SH-SY5Y (cell line): ENCODE results near the gene GTSE1.

Source experiments
- GATA2 ChIP-seq: IDR thresholded peaks from 2 replicates; pipeline ENCODE4 v1.6.1; 2011; ENCODE audit warnings: mild to moderate bottlenecking, low read depth, low read length
- GATA3 ChIP-seq: IDR thresholded peaks from 2 replicates; pipeline ENCODE4 v1.6.1; 2011; ENCODE audit warnings: low read depth, mild to moderate bottlenecking, low read length, moderate library complexity

DNA sequence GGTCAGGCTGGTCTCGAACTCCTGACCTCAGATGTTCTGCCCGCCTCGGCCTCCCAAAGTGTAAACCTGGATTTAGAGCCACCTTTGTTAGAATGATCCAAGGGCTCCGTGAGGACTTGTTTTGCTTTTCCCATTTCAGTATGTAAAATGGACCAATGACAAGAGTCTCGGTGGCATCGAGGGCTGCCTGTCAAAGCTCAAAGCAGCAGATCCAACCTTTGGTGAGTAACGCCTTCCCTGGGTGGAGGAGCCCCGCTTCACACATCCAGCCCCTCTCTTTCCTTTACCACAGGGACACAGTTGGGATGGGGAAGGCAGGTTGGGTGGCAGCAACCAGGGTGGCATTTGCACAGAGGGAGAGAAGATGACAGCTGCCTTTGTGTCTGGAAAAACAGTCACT lies 24.5 kb upstream of the GTSE1 start:
- TF ChIP-seq GATA2 (no peak), GATA3 (no peak)
